Ammon's horn (tissue), 1 donor: Measurements from ENCODE around the gene EIF5AL1.
"Not testable (repeated sequence)": the region's sequence is repeated elsewhere in the genome, so short reads cannot be mapped to it uniquely, and the experiment has no call there.

Experiments
- DNase-seq: peaks from one replicate; pipeline ENCODE4 v3.0.0-alpha.2; 2016; ENCODE audit warnings: low spot score

Gene EIF5AL1

GRCh38 chr10:79487296-79488194 is 24.8 kb upstream of the EIF5AL1 start:
- DNase-seq = peak; percentile 57

DNA sequence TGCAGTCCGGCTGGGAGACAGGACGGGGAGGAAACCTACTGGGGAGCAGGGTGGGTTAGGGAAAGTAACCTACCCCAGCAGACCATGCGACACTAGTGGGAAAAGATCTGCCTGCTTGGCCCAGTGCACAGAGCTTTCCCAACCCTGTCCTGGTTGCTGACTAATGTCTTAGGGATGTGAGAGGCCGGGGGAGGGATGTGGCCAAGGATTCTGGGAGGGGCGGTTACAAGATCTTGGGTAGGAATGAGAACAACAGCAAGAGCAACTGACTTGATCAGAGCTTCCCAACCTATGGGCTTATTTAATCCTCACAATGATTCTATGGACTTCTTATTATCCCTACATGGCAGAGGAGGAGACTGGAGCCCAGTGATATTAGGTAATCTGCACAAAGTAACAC is 24.0 kb upstream of the EIF5AL1 start:
- DNase-seq = no peak

DNA sequence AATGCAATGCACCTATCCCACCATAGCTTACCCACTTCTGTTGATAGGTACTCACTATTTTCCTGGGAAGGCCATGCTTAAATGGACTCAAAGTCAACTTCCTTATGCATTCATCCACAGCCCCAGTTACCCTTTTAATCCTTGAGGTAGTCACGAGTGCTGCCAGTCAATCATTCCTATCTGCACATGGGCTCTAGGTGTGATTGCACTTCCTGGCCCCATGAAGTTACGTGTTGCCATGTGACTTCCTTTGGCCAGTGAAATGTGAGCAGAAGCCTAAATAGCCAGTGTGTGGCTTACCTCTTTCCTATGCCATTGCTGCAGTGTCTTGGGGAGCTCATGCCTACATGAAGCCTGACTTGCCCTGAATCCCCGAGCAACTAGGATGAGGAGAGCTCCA is 23.5 kb upstream of the EIF5AL1 start:
- no peak for DNase-seq

- DNase-seq = no peak
Observed at GRCh38 chr10:79490400-79491142, 21.8 kb upstream of the EIF5AL1 start.

GRCh38 chr10:79491143-79491835 is 21.0 kb upstream of the EIF5AL1 start:
- no peak for DNase-seq

- DNase-seq = no peak
Observed at GRCh38 chr10:79492256-79492655, 20.1 kb upstream of the EIF5AL1 start.

GRCh38 chr10:79492839-79493238 is 19.5 kb upstream of the EIF5AL1 start:
- DNase-seq = no peak

DNA sequence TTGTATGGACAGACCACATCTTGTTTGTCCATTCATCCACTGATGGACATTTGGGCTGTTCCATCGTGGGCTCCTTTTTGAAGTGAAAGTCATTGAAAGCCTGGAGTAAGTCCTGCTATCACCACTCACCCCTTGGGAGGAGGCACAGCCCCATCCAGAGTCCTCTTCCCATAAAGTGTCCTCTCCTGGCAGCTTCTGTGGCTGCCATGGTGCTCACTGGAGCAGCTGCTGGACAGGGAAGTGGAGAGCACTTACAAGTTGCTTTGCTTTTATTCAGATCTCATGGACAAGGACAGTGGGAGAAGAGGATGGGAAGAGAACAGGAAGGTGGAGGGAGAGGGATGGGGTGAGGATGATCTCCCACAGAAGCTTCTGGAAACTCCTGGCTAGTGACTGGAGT is 18.5 kb upstream of the EIF5AL1 start:
- no peak for DNase-seq

DNA sequence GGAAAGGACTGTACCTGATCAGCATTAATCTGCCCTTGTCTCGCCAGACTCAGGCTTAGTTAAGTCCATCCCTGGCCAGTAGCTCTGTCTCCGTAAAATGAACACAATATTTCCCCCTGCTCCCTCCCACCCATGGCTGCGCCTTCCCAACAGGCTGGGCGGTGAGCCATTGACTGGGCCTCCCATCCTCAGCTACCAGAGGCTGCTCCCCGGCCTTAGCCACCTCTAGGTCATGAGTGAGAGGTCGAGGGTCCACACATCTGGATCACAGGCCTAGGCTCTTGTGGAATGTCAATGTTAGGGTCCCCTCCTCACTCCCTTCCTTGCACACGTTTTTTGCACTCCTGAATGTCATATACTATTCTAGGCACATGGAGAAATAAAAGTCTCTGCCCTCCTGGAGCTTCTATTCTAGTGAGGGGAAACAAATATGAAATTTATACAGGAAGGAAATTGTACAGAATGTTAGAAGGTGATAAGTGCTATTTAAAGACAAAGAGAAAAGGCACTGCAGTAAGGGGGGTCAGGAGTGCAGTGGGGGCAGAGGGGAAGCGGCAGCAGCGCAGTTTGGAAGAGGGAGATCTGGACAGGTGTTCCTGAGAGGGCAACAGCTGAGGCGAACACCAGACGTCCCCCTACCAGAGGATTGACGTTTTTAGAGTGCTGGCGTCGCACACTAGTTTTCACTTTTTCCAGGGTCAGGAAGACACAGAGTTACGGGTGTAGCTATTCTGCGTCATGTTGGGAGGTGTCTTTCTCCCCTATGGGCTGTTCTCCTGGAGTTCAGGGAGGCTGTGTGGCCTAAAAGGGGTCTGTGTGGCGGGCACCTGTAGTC is 17.2 kb upstream of the EIF5AL1 start:
- no peak for DNase-seq

DNA sequence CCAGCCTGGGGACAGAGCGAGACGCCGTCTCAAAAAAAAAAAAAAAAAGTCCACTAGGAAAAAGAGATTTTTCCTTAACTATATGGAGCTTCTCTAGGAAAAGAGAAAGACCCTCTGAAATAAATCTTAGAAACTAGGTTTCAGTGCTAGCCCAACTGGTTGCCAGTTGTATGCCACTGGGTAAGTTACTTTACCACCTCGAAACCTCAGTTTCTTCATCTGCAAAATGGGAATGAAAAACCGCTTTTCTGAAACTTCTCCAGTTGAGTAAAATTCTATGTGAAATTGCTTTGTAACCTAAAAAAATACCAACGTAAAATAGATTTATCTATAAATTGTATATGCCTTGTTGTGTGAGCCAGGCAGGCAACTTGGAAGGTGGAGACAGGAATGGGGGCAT is 16.5 kb upstream of the EIF5AL1 start:
- no peak for DNase-seq

- no peak for DNase-seq
Observed at GRCh38 chr10:79496896-79497295, 15.4 kb upstream of the EIF5AL1 start.

GRCh38 chr10:79498291-79498829 is 14.0 kb upstream of the EIF5AL1 start:
- no peak for DNase-seq

GRCh38 chr10:79502561-79503309 is 9.6 kb upstream of the EIF5AL1 start:
- no peak for DNase-seq

DNA sequence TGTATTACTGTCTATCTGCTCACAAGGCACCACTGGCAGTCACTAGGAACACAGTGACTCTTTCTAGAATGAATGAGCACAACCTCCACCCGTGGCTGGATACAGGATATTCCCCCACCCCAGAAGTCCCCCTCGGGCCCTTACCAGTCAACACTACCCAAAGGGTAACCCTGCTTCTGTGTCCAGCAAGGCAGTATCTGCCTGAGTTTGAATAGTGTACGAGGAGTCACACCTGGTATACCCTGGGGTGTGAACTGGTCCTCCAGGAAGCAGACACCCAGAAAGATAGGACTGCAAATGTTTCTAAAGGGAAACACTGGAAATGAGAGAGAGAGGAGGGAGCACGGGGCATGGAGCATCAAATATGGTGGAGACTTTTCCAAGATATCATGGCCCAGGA is 8.5 kb upstream of the EIF5AL1 start:
- not testable (repeated sequence) for DNase-seq

DNA sequence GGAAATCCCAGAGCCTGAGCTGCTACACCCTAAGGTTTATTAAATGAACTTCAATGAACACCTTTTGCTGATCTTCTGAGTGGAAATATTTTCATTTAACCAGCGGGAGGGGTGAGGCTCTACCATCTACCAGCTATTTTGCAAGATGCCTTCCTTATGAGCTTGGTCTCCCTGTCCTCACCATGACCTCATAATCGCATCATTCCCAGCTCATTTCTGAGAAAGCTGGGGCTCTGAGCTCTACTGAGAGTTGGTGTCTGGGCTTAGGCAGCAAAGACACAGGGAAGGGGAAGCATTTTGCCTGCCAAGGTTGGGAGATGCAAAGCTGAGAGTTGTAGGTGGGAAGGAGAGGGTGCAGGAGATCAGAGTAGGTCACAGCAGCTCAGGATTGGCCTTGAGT is 7.8 kb upstream of the EIF5AL1 start:
- not testable (repeated sequence) for DNase-seq

GRCh38 chr10:79505328-79505727 is 7.0 kb upstream of the EIF5AL1 start:
- not testable (repeated sequence) for DNase-seq

DNA sequence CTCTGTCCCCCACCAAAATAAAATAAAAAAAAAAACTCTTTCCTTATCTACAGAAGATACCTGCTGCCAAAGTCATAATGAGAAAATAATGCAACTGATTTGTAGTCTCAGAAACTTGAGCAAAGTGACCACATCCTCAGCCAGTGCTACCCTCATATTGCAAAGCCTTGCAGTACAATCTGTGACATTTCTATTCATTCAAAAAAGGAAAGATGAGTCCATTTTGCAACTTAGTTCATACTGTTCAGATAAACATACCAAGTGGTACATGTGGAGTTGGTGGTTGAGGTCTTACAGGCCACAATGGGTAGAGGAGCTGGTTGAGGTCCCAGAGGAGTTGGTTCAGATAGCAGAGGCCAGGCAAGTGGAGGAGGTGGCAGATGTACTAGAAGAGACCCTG is 6.5 kb upstream of the EIF5AL1 start:
- DNase-seq = no peak

DNA sequence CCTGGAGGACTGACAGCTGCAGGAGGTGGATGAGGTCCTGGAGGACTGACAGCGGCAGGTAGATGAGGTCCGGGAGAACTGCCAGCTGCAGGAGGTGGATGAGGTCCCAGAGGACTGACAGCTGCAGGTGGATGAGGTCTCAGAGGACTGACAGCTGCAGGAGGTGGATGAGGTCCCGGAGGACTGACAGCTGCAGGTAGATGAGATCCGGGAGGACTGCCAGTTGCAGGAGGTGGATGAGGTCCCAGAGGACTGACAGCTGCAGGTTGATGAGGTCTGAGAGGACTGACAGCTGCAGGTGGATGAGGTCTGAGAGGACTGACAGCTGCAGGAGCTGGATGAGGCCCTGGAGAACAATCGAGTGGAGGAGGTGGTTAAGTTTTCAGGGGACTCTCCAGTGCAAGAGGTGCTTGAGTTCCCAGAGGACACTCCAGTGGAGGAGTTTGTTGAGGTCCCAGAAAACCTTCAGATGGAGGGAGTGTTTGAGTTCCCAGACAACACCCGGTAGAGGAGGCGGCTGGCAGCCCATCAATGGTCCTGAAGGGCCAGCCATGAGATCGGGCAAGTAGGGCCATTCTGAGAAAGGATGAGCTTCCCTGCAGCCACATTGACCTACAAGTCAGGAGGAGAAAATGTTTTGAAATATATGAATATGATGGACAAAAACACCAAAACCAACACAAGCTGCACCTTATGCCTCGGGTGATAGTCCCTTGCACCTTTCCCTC is 4.7 kb upstream of the EIF5AL1 start:
- DNase-seq = no peak

DNA sequence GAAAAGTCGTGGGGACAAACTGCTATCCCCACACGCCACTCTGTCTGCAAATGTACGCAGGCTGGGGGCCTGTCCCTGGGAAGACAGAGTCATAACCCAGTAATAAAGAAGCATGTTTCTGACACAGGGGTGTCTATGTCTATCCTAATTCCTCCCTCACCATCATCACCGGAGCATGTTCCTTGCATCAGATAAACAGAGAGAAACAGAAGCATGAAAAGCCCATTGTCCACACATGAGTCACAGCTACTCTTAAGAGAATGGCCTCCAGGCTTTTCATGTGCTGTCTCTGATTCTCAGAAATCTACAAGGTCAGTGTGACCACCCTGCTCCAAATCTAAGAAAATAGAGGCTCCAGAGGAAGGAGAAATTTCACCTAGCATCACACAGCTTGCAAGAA is 4.1 kb upstream of the EIF5AL1 start:
- not testable (repeated sequence) for DNase-seq
